ACC112 (cell line): Measurements from ENCODE around the gene OPN3.
"Not testable (repeated sequence)": the region's sequence is repeated elsewhere in the genome, so short reads cannot be mapped to it uniquely, and the experiment has no call there.

Experiments used
- H2AFZ ChIP-seq: fragments of 200-600 bp; sonication (generic); one replicate; pipeline ENCODE4 v1.6.0; 2017; ENCODE audit warnings: antibody characterized with exemption, low read length; ENCODE audit not compliant: unreplicated experiment
- H3K27ac ChIP-seq: fragments of 200-600 bp; sonication (generic); 2 replicates; pipeline ENCODE4 v1.5.1; 2014; ENCODE audit warnings: low read depth, mild to moderate bottlenecking, antibody characterized with exemption, low read length, moderate library complexity
- H3K27me3 ChIP-seq: fragments of 200-600 bp; sonication (generic); 2 replicates; pipeline ENCODE4 v1.6.1; 2014; ENCODE audit warnings: mild to moderate bottlenecking, antibody characterized with exemption, low read length, moderate library complexity, mixed read lengths; ENCODE audit not compliant: insufficient read depth
- H3K36me3 ChIP-seq: fragments of 200-600 bp; sonication (generic); 2 replicates; pipeline ENCODE4 v1.6.1; 2016; ENCODE audit warnings: mild to moderate bottlenecking, antibody characterized with exemption, low read length, moderate library complexity, mixed read lengths; ENCODE audit not compliant: insufficient read depth
- H3K4me1 ChIP-seq: fragments of 200-600 bp; sonication (generic); one replicate; pipeline ENCODE4 v1.6.1; 2016; ENCODE audit warnings: low read length, mixed read lengths; ENCODE audit not compliant: insufficient read depth, unreplicated experiment, control insufficient read depth
- H3K4me3 ChIP-seq: fragments of 200-600 bp; sonication (generic); 2 replicates; pipeline ENCODE4 v1.5.1; 2014; ENCODE audit warnings: mild to moderate bottlenecking, low read depth, low read length
- H3K79me2 ChIP-seq: fragments of 200-600 bp; sonication (generic); one replicate; pipeline ENCODE4 v1.6.0; 2016; ENCODE audit warnings: low read length; ENCODE audit not compliant: control insufficient read depth, unreplicated experiment, insufficient read depth

The OPN3 gene

GRCh38 chr1:241672301-241672700 is 32.1 kb upstream of the OPN3 start:
- Histone ChIP-seq H2AFZ (no peak overlapping the region), H3K79me2 (no peaks in the 10 kb centered on the region), H3K36me3 (no peaks in the 10 kb centered on the region), H3K27ac (no peak overlapping the region), H3K27me3 (no peaks in the 10 kb centered on the region), H3K4me1 (no peaks in the 10 kb centered on the region), H3K4me3 (no peak overlapping the region)

- Histone ChIP-seq H2AFZ (no peak overlapping the region), H3K27me3 (no peaks in the 10 kb centered on the region), H3K36me3 (no peaks in the 10 kb centered on the region), H3K79me2 (no peaks in the 10 kb centered on the region), H3K4me1 (no peaks in the 10 kb centered on the region), H3K27ac (no peak overlapping the region), H3K4me3 (no peak overlapping the region)
Observed at GRCh38 chr1:241666419-241666818, 26.2 kb upstream of the OPN3 start.

- Histone ChIP-seq H2AFZ (no peak overlapping the region), H3K4me1 (no peaks in the 10 kb centered on the region), H3K27me3 (no peaks in the 10 kb centered on the region), H3K79me2 (no peaks in the 10 kb centered on the region), H3K27ac (no peak overlapping the region), H3K36me3 (no peaks in the 10 kb centered on the region), H3K4me3 (no peak overlapping the region)
Observed at GRCh38 chr1:241660424-241660972, 20.3 kb upstream of the OPN3 start.

GRCh38 chr1:241659016-241659415 is 18.8 kb upstream of the OPN3 start:
- not testable (repeated sequence) for H3K4me3 ChIP-seq, H3K36me3 ChIP-seq, H3K79me2 ChIP-seq, H3K27me3 ChIP-seq, H2AFZ ChIP-seq, H3K27ac ChIP-seq, H3K4me1 ChIP-seq

- H3K4me3 ChIP-seq, result no peak overlapping the region
- no peaks in the 10 kb centered on the region for H3K4me1 ChIP-seq
- H3K79me2 ChIP-seq, result no peaks in the 10 kb centered on the region
- H3K36me3 ChIP-seq, result no peaks in the 10 kb centered on the region
- H3K27ac ChIP-seq, result no peak overlapping the region
- H3K27me3 ChIP-seq, result no peaks in the 10 kb centered on the region
- H2AFZ ChIP-seq, result no peak overlapping the region
Observed at GRCh38 chr1:241658081-241658793, 18.1 kb upstream of the OPN3 start.

- no peak overlapping the region for H3K4me3 ChIP-seq
- H3K79me2 ChIP-seq, result no peaks in the 10 kb centered on the region
- no peaks in the 10 kb centered on the region for H3K36me3 ChIP-seq
- H3K4me1 ChIP-seq, result no peaks in the 10 kb centered on the region
- no peak overlapping the region for H2AFZ ChIP-seq
- H3K27ac ChIP-seq, result no peak overlapping the region
- H3K27me3 ChIP-seq, result no peaks in the 10 kb centered on the region
Observed at GRCh38 chr1:241654641-241655040, 14.5 kb upstream of the OPN3 start.

GRCh38 chr1:241654019-241654418 is 13.8 kb upstream of the OPN3 start:
- H2AFZ ChIP-seq, result no peak overlapping the region
- no peak overlapping the region for H3K4me3 ChIP-seq
- no peaks in the 10 kb centered on the region for H3K36me3 ChIP-seq
- no peaks in the 10 kb centered on the region for H3K4me1 ChIP-seq
- no peak overlapping the region for H3K27ac ChIP-seq
- H3K27me3 ChIP-seq, result no peaks in the 10 kb centered on the region
- no peaks in the 10 kb centered on the region for H3K79me2 ChIP-seq

GRCh38 chr1:241652012-241652411 is 11.8 kb upstream of the OPN3 start, which contains the start of gene WDR64:
Gene WDR64, plus strand, starts transcription at chr1:241652281. Its CDS starts 204 bp downstream, at chr1:241652485.
- Histone ChIP-seq H2AFZ (no peak within 1 kb of the TSS), H3K79me2 (no peaks in the 10 kb centered on the region), H3K4me1 (no peaks in the 10 kb centered on the region), H3K36me3 (no peaks in the 10 kb centered on the region), H3K27me3 (no peaks in the 10 kb centered on the region), H3K27ac (no peak within 1 kb of the TSS), H3K4me3 (no peak within 1 kb of the TSS)

GRCh38 chr1:241648159-241648558 is 8.0 kb upstream of the OPN3 start:
- Histone ChIP-seq H2AFZ (no peak overlapping the region), H3K79me2 (no peaks in the 10 kb centered on the region), H3K4me1 (no peaks in the 10 kb centered on the region), H3K36me3 (no peaks in the 10 kb centered on the region), H3K27ac (no peak overlapping the region), H3K4me3 (no peak overlapping the region), H3K27me3 (no peaks in the 10 kb centered on the region)

- Histone ChIP-seq H3K36me3 (no peaks in the 10 kb centered on the region), H3K27ac (no peak overlapping the region), H2AFZ (no peak overlapping the region), H3K4me1 (no peaks in the 10 kb centered on the region), H3K79me2 (no peaks in the 10 kb centered on the region), H3K4me3 (no peak overlapping the region), H3K27me3 (no peaks in the 10 kb centered on the region)
Observed at GRCh38 chr1:241647658-241648057, 7.5 kb upstream of the OPN3 start.

- Histone ChIP-seq H3K27ac (no peak overlapping the region), H3K36me3 (no peaks in the 10 kb centered on the region), H2AFZ (no peak overlapping the region), H3K27me3 (no peaks in the 10 kb centered on the region), H3K4me3 (no peak overlapping the region), H3K4me1 (peaks cover 10% of the 10 kb centered on the region), H3K79me2 (no peaks in the 10 kb centered on the region)
Observed at GRCh38 chr1:241646201-241646600, 6.0 kb upstream of the OPN3 start.
